Measurements from ENCODE around the gene CDHR1.

GRCh38 chr10:84262190-84262956 lies 68.0 kb downstream of the CDHR1 start:
- TF ChIP-seq CTCF (conservative IDR thresholded peaks at IDR 0.05 in 1 of 2, IDR thresholded peaks at IDR 0.05 in 1 of 2; ENCODE audit: extremely low read depth in 1 of 2, insufficient read depth in 1 of 2, low read depth in 1 of 2, low read length in 2 of 2), result no peak
- TF ChIP-seq EZH2 (IDR thresholded peaks at IDR 0.05; ENCODE audit: borderline replicate concordance, low read length), result no peak
